H1 (cell line): ENCODE measurements around the gene TRAPPC6A. TPM values are rescaled to one million over a fixed set of nuclear protein-coding genes. Genes with fewer than 3 reads are reported as not detected.

Experiments used
- CHD2 ChIP-seq: IDR thresholded peaks from 2 replicates; pipeline ENCODE4 v1.6.1; 2012; ENCODE audit warnings: low read length, improper control_type of control experiment
- EGR1 ChIP-seq: IDR thresholded peaks from 2 replicates; pipeline ENCODE4 v1.6.1; 2011; ENCODE audit warnings: low read depth, low read length, borderline replicate concordance
- JUND ChIP-seq: IDR thresholded peaks from 2 replicates; pipeline ENCODE4 v1.6.1; 2011; ENCODE audit warnings: mild to moderate bottlenecking, improper control_type of control experiment, low read length
- MAFK ChIP-seq: IDR thresholded peaks from 2 replicates; pipeline ENCODE4 v1.6.1; 2012; ENCODE audit warnings: low read depth, mild to moderate bottlenecking, improper control_type of control experiment, low read length
- PHF8 ChIP-seq: fragments of 200-600 bp; sonication (generic); conservative IDR thresholded peaks from 2 replicates; pipeline ENCODE4 v1.7.1; 2012; ENCODE audit warnings: low read depth, mild to moderate bottlenecking, inconsistent platforms, low read length, moderate library complexity
- POLR2A ChIP-seq, 2 experiments: IDR thresholded peaks; 1 replicate in 1 of 2; 2 replicates in 1 of 2; pipeline ENCODE4 v1.6.1; 2011; ENCODE audit warnings: low read depth in 2 of 2, low read length in 2 of 2, mild to moderate bottlenecking in 2 of 2; ENCODE audit errors: control extremely low read depth in 1 of 2
- RBBP5 ChIP-seq: IDR thresholded peaks from 2 replicates; pipeline ENCODE4 v1.7.1; 2012; ENCODE audit warnings: low read depth, mild to moderate bottlenecking, inconsistent platforms, low read length, moderate library complexity, borderline replicate concordance
- RNF2 ChIP-seq: fragments of 200-900, 300-1000 bp; sonication (generic); IDR thresholded peaks from 2 replicates; pipeline ENCODE4 v1.7.1; 2016; ENCODE audit warnings: borderline replicate concordance, low read depth, mild to moderate bottlenecking, antibody characterized with exemption, low read length; ENCODE audit not compliant: poor library complexity, severe bottlenecking; ENCODE audit errors: missing control alignments
- SP1 ChIP-seq: IDR thresholded peaks from 2 replicates; pipeline ENCODE4 v1.6.1; 2011; ENCODE audit warnings: low read depth, low read length
- TCF12 ChIP-seq: IDR thresholded peaks from 2 replicates; pipeline ENCODE4 v1.6.1; 2011; ENCODE audit warnings: low read depth, mild to moderate bottlenecking, low read length
- polyA plus RNA-seq, 7 experiments: library from polyadenylated mRNA; depleted of rRNA in 3 of 7; stranded (reverse) in 5 of 7; unstranded in 2 of 7; fragments of >200 nt in 5 of 7; fragments of 200-250 nt in 2 of 7; gene quantifications; 1 replicate in 5 of 7; 2 replicates in 1 of 7; 4 replicates in 1 of 7; pipeline versions ENCODE4 v1.2.1 to v1.2.3, GENCODE V29; 2011 to 2013; ENCODE audit warnings: missing spikeins in 2 of 7, mixed read lengths in 2 of 7
- total RNA-seq: library from RNA; stranded (reverse); fragmentation: NEBNext Ultra II Directional; extraction: Animal tissue kit (Norgen Biotek cat#: 25700); gene quantifications from 2 replicates; pipeline ENCODE4 v1.2.1, GENCODE V29; 2021

TRAPPC6A gene
- total and polyA plus RNA-seq, 2 of the 8 experiments (the other 6 are each of a cell fraction or from before 2014, with no cell fraction given) = 31.8 to 130 TPM

- TF ChIP-seq RNF2 (no peak), PHF8 (no peak), RBBP5 (no peak), EGR1 (no peak), TCF12 (no peak), MAFK (no peak), SP1 (no peak), POLR2A (IDR thresholded peaks at IDR 0.05; ENCODE audit: control extremely low read depth in 1 of 2, low read depth in 2 of 2, low read length in 2 of 2) (no peak), JUND (no peak), CHD2 (no peak)
- TF ChIP-seq, all 59 proteins: peak for 0
These were observed 14.1 kb downstream of the TRAPPC6A start (continued) for GRCh38 chr19:45163751-45164460.
